GM21717 (cell line): ENCODE data around the gene SLC41A1.

Experiments
- ATAC-seq: cut with Tn5 transposase; IDR thresholded peaks from one replicate; pipeline ENCODE4 v1.9.1; 2021; ENCODE audit warnings: mild to moderate bottlenecking, moderate library complexity; ENCODE audit not compliant: unreplicated experiment

SLC41A1 gene

GRCh38 chr1:205791568-205792180 is 21.3 kb downstream of the SLC41A1 start:
- ATAC-seq: peak; percentile 65

GRCh38 chr1:205787287-205787916 is 25.6 kb downstream of the SLC41A1 start:
- no peak for ATAC-seq

- no peak for ATAC-seq
Measured at GRCh38 chr1:205786601-205787000, 26.4 kb downstream of the SLC41A1 start.

GRCh38 chr1:205785446-205785845 is 27.6 kb downstream of the SLC41A1 start:
- ATAC-seq: no peak

GRCh38 chr1:205783904-205784303 is 29.1 kb downstream of the SLC41A1 start:
- ATAC-seq: no peak

- no peak for ATAC-seq
Measured at GRCh38 chr1:205783433-205783795, 29.6 kb downstream of the SLC41A1 start.

GRCh38 chr1:205782627-205783432 is 30.2 kb downstream of the SLC41A1 start:
- no peak for ATAC-seq

GRCh38 chr1:205780335-205780734 is 32.7 kb downstream of the SLC41A1 start:
- ATAC-seq: no peak

- ATAC-seq: no peak
Measured at GRCh38 chr1:205777994-205778393, 35.0 kb downstream of the SLC41A1 start.

GRCh38 chr1:205775717-205776056 is 37.3 kb downstream of the SLC41A1 start:
- no peak for ATAC-seq

- ATAC-seq: peak; percentile 65
Measured at GRCh38 chr1:205775015-205775716, 37.8 kb downstream of the SLC41A1 start, which contains the start of gene RAB29. Gene RAB29 (minus strand): TSS chr1:205775482. CDS start chr1:205774956, 526 bp downstream.

- ATAC-seq: no peak
Measured at GRCh38 chr1:205774198-205775014, 38.6 kb downstream of the SLC41A1 start.

- no peak for ATAC-seq
Measured at GRCh38 chr1:205772607-205773032, 40.4 kb downstream of the SLC41A1 start.

- no peak for ATAC-seq
Measured at GRCh38 chr1:205770618-205771017, 42.4 kb downstream of the SLC41A1 start.

GRCh38 chr1:205769641-205770365 is 43.2 kb downstream of the SLC41A1 start:
- no peak for ATAC-seq

GRCh38 chr1:205767248-205767647 is 45.8 kb downstream of the SLC41A1 start:
- ATAC-seq: no peak

- ATAC-seq: no peak
Measured at GRCh38 chr1:205766570-205766969, 46.4 kb downstream of the SLC41A1 start.

GRCh38 chr1:205766038-205766437 is 47.0 kb downstream of the SLC41A1 start:
- ATAC-seq: no peak

GRCh38 chr1:205764578-205764977 is 48.4 kb downstream of the SLC41A1 start:
- ATAC-seq: no peak

- peak; percentile 44 for ATAC-seq
Measured at GRCh38 chr1:205763980-205764379, 49.0 kb downstream of the SLC41A1 start.
